Measurements from ENCODE around the gene SULT2B1.
A peak's percentile ranks its signal among the peaks of the same experiment; 100 is the strongest.
"Not testable (repeated sequence)": the region's sequence is repeated elsewhere in the genome, so short reads cannot be mapped to it uniquely, and the experiment has no call there.

Gene SULT2B1

DNA sequence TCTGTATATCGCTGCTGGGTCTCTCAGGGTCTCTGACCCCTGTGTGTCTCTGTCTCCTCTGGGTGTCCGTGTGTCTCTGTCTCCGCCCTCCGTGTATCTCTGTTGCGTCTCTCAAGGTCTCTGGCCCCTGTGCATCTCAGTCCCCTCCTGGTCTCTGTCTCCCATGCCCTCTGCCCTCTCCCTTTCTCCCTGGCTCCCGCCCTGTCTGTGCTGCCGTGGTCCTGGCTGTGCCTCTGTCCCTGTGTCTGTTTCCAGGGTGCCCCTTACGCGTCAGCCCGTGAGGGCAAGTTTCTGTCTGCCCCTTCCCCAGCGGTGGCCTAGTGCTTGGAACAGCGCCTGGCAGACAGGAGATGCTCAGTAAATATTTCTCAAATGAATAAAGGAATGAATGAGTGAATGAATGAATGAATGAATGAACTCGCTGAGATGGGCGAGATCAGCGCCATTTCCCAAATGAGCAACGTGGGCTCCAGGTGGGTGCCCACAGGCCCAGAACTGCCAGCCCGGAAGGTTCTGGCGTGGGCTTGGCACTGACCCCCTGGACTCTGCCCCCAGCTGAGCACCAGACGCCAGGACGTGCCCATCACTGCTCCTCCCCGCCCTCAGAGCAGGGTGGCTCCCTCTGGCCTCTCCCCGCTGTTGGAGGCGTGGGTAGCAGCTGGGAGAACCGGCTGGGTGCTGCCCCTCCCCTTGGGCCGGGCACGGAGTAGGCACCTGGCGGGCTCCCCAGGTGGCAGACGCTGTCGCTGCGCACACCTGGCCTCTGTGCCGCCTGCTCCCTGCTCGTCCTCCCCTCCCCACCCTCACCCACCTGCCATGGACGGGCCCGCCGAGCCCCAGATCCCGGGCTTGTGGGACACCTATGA, at the start of gene SULT2B1:
SULT2B1 (plus strand) TSS at position 736 of the 866 bp plus-strand sequence; CDS start at position 817, 81 bp downstream.
- no peak for DNase-seq (ENCODE audit: low read depth in 3 of 3, low spot score in 1 of 3)

DNA sequence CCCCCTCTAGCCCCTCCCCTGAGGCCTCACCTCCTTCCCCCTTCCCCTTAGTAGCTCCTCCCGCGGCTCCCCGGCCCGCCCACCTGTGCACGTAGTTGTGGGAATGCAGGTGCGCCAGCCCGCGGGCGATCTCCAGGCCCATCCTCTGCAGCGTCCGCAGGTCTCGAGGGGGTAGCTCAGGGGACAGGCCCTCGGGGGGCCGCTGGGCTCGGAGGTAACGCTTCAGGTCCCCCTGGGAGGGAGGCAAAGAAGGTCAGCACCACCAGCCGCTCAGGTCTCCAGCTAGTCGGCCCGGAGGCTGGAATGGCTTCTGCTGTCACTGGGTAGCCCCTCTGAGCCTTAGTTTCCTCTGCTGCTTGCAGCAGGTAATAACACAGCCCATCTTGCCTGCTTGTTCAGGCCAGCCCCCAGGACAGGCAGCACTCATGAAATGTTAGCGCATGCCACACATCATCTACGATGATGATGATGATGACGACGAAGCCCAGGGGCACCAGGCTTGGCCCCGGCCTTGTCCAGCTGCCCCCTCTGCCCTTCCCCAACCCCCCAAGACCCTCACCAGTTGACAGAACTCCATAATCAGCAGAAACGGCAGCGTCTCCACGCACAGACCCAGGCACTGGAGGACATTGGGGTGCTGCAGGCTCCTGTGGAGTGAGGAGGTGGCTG, 49.5 kb upstream of the SULT2B1 start:
- DNase-seq (ENCODE audit: low read depth in 3 of 3, low spot score in 1 of 3) = peak in 1 of 3 donors; percentile 58

GRCh38 chr19:48506138-48506733, 45.7 kb upstream of the SULT2B1 start:
- DNase-seq (ENCODE audit: low read depth in 3 of 3, low spot score in 1 of 3) = no peak

- no peak for DNase-seq (ENCODE audit: low read depth in 3 of 3, low spot score in 1 of 3)
Measured at GRCh38 chr19:48507911-48508439, 44.0 kb upstream of the SULT2B1 start.

DNA sequence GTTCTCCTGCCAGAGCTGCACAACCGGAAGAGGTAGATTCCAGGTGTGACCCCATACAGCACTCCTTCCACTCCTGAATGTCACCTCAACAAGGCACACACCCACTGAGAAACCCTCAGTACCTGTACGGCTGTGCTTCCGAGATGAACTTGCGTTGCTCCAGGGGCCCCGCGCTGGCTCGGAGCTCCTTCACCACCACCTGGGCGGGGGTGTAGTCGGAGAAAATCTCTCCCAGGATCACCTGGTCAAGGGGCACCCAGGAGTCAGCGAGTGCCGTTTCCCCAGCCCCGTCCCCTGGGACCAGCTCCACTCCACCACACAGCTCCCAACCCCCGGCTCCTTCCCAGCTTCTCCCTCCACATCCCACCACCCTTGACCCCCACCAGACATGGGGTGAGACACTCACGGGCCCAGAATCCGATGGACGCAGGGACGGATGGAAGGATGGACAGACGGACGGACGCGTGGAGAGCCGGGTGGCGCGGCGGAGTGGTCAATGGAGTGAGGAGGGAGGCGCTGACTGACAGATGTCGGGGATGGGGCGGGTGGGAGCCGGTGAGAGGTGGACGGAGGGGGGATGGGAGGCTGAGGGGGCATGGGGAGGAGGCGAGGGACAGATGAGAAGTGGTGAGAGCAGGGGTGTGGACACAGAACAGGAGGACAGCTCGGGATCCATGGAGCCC, 43.1 kb upstream of the SULT2B1 start:
- DNase-seq (ENCODE audit: low read depth in 3 of 3, low spot score in 1 of 3) = no peak

- DNase-seq (ENCODE audit: low read depth in 3 of 3, low spot score in 1 of 3) = no peak
Measured at GRCh38 chr19:48509467-48510194, 42.3 kb upstream of the SULT2B1 start.

- DNase-seq (ENCODE audit: low read depth in 3 of 3, low spot score in 1 of 3) = peak in 2 of 3 donors; percentile 56 to 60
Measured at GRCh38 chr19:48510421-48511268, 41.3 kb upstream of the SULT2B1 start.

DNA sequence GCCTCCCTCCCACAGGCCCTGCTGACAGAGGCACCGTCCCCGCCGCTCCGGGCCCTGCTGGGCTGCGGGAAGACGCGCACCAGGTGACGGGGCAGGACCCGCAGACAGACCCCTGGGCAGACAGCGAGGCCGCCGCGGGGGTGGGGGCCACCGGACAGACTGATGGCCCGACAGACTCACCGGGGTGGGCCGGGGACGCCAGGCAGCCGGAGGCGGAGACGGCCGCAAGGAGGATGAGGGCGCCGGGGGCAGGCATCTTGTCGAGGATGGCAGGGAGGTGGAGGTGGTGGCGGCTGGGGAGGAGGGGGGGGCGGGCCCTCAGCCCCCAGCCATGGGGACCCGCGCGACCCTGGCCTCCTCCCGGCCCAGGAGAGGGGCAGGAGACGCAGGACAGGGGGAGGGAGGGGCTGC, 40.6 kb upstream of the SULT2B1 start:
- no peak for DNase-seq (ENCODE audit: low read depth in 3 of 3, low spot score in 1 of 3)

DNA sequence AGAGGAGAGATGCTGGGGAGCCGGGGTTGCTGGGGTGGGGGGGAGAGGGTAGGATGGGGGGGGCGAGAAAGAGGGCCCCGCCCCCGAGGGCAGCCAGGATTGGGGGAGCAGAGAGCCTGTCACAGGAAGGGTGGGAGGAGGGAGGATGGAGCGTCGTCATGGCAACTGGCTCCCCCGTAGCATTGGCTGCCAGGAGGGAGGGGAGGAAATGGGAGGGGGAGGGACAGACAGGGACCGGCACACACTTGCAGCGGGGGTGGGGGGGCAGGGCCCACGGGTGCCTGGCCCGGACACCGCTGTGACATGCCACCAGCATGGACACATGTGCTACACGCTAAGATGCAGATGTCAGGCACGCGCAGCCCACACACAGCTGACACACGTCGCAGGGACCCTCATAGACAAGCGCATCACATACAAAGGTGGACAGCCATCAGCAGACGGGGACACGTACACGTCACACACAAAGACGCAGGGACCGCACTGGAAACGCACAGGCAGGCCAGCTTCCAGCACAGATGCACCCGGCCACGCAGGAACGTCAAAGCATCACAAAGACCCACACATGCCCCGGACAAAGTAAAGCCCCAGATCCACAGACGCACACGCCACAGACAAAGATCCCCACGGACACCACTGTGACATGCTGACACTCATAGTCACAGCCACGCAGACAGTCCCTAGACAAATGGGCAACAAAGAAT, 40.0 kb upstream of the SULT2B1 start, which contains the start of gene LMTK3:
LMTK3 (minus strand) TSS at position 36 of the 704 bp plus-strand sequence. CDS start 259 bp downstream, outside the sequence.
- DNase-seq (ENCODE audit: low read depth in 3 of 3, low spot score in 1 of 3) = peak; percentile 52 to 70 (median 68)

GRCh38 chr19:48512504-48513288, 39.3 kb upstream of the SULT2B1 start:
- no peak for DNase-seq (ENCODE audit: low read depth in 3 of 3, low spot score in 1 of 3)

- DNase-seq (ENCODE audit: low read depth in 3 of 3, low spot score in 1 of 3) = peak in 2 of 3 donors; percentile 47 to 53
Measured at GRCh38 chr19:48513289-48514122, 38.5 kb upstream of the SULT2B1 start.

- DNase-seq (ENCODE audit: low read depth in 3 of 3, low spot score in 1 of 3) = no peak
Measured at GRCh38 chr19:48514123-48514458, 37.9 kb upstream of the SULT2B1 start.

- no peak for DNase-seq (ENCODE audit: low read depth in 3 of 3, low spot score in 1 of 3)
Measured at GRCh38 chr19:48516536-48516935, 35.4 kb upstream of the SULT2B1 start.

GRCh38 chr19:48518207-48518606, 33.8 kb upstream of the SULT2B1 start:
- no peak for DNase-seq (ENCODE audit: low read depth in 3 of 3, low spot score in 1 of 3)

GRCh38 chr19:48519426-48519825, 32.5 kb upstream of the SULT2B1 start:
- DNase-seq (ENCODE audit: low read depth in 3 of 3, low spot score in 1 of 3) = not testable (repeated sequence)

DNA sequence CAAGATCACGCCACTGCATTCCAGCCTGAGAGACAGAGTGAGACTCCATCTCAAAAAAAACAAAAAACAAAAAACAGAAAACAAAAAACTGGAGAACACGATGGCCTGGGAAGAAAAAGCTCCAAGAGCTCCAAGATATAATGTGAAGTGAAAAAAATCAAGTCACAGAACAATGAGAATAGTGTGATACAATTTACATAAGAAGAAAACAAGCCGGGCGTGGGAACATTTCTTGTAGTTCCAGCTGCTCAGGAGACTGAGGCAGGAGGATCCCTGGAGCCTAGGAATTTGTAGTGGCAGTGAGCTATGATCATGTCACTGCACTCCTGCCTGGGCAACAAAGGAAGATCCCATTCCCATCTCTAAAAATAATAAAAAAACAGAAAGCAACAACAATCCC, 31.8 kb upstream of the SULT2B1 start:
- no peak for DNase-seq (ENCODE audit: low read depth in 3 of 3, low spot score in 1 of 3)

GRCh38 chr19:48524221-48524620, 27.8 kb upstream of the SULT2B1 start:
- no peak for DNase-seq (ENCODE audit: low read depth in 3 of 3, low spot score in 1 of 3)

Data from stimulated activated CD4-positive, alpha-beta T cell treated with anti-CD3 and anti-CD28 coated beads, TNF-alpha, amount 100 ng/mL, for 1 hour (primary cell).